ENCODE data around the gene PDE11A.

PDE11A gene

DNA sequence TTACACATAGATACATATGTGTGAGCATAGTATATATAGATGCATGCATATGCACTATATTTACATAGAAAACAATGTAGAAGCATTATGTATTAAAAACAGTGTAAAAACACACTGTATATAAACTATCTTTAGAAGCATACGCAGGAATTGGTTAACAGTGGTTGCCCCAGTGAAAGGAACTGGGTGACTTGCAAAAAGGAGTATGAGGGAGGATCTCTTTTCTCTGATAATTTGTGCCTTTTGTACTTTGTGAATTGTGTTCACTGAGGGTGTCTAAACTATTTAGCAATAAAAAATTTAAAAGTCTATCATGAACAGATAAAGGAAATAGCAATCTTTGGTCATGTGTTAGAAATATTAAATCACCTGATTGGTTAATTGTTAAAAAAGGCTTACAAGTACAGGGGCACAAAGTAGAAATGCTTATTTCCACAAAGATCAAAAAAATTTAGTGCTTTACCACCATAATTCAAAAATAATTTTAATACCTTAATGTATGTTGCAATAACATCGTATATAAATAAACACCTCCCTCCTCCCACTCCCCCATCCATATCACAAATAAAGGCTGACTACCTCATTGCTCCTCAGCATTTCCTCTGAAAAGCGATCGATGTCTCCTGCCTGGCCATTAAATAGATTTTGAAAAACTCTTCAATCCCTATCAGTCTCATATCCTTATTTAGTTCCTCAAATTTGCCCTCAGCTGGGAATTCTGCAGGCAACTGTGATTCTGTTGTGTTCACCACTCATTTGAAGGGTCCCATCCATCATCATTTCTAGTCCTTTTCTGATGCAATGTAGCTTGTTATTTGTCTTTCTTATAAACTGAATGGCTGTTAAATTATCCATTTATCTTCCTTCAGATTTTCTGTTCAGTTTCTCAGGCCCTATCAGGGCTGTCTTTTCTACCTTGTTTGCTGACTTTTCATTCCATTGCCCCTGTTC is 422.7 kb downstream of the PDE11A start:
- TF ChIP-seq TAF1 (IDR thresholded peaks at IDR 0.05; ENCODE audit: borderline replicate concordance, insufficient read depth, low read length) (no peak), SIN3A (IDR thresholded peaks at IDR 0.05; ENCODE audit: borderline replicate concordance, insufficient read depth, low read length) (no peak), FOXP2 (optimal IDR thresholded peaks at IDR 0.05; ENCODE audit: borderline replicate concordance, extremely low read depth, extremely low read length, insufficient read depth) (no peak), POLR2AphosphoS5 (IDR thresholded peaks at IDR 0.05; ENCODE audit: low read depth, low read length) (no peak)
- TF ChIP-seq, protein P1, sequence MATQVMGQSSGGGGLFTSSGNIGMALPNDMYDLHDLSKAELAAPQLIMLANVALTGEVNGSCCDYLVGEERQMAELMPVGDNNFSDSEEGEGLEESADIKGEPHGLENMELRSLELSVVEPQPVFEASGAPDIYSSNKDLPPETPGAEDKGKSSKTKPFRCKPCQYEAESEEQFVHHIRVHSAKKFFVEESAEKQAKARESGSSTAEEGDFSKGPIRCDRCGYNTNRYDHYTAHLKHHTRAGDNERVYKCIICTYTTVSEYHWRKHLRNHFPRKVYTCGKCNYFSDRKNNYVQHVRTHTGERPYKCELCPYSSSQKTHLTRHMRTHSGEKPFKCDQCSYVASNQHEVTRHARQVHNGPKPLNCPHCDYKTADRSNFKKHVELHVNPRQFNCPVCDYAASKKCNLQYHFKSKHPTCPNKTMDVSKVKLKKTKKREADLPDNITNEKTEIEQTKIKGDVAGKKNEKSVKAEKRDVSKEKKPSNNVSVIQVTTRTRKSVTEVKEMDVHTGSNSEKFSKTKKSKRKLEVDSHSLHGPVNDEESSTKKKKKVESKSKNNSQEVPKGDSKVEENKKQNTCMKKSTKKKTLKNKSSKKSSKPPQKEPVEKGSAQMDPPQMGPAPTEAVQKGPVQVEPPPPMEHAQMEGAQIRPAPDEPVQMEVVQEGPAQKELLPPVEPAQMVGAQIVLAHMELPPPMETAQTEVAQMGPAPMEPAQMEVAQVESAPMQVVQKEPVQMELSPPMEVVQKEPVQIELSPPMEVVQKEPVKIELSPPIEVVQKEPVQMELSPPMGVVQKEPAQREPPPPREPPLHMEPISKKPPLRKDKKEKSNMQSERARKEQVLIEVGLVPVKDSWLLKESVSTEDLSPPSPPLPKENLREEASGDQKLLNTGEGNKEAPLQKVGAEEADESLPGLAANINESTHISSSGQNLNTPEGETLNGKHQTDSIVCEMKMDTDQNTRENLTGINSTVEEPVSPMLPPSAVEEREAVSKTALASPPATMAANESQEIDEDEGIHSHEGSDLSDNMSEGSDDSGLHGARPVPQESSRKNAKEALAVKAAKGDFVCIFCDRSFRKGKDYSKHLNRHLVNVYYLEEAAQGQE (IDR thresholded peaks at IDR 0.05; ENCODE audit: insufficient read depth in 1 of 2, low read depth in 2 of 2, low read length in 2 of 2): no peak

GRCh38 chr2:177646791-177647190 is 425.8 kb downstream of the PDE11A start:
- TF ChIP-seq FOXP2 (optimal IDR thresholded peaks at IDR 0.05; ENCODE audit: borderline replicate concordance, extremely low read depth, extremely low read length, insufficient read depth): no peak
- TF ChIP-seq POLR2AphosphoS5 (IDR thresholded peaks at IDR 0.05; ENCODE audit: low read depth, low read length): no peak
- TF ChIP-seq TAF1 (IDR thresholded peaks at IDR 0.05; ENCODE audit: borderline replicate concordance, insufficient read depth, low read length): no peak
- TF ChIP-seq SIN3A (IDR thresholded peaks at IDR 0.05; ENCODE audit: borderline replicate concordance, insufficient read depth, low read length): no peak
- TF ChIP-seq, protein P1 (IDR thresholded peaks at IDR 0.05; ENCODE audit: insufficient read depth in 1 of 2, low read depth in 2 of 2, low read length in 2 of 2): no peak

- TF ChIP-seq FOXP2 (optimal IDR thresholded peaks at IDR 0.05; ENCODE audit: borderline replicate concordance, extremely low read depth, extremely low read length, insufficient read depth) (no peak), POLR2AphosphoS5 (IDR thresholded peaks at IDR 0.05; ENCODE audit: low read depth, low read length) (no peak), SIN3A (IDR thresholded peaks at IDR 0.05; ENCODE audit: borderline replicate concordance, insufficient read depth, low read length) (no peak), TAF1 (IDR thresholded peaks at IDR 0.05; ENCODE audit: borderline replicate concordance, insufficient read depth, low read length) (no peak)
- TF ChIP-seq, protein P1 (IDR thresholded peaks at IDR 0.05; ENCODE audit: insufficient read depth in 1 of 2, low read depth in 2 of 2, low read length in 2 of 2): no peak
Measured at GRCh38 chr2:177646241-177646640, 426.3 kb downstream of the PDE11A start.

GRCh38 chr2:177641331-177641730 is 431.2 kb downstream of the PDE11A start:
- TF ChIP-seq SIN3A (IDR thresholded peaks at IDR 0.05; ENCODE audit: borderline replicate concordance, insufficient read depth, low read length): no peak
- no peak for TF ChIP-seq POLR2AphosphoS5 (IDR thresholded peaks at IDR 0.05; ENCODE audit: low read depth, low read length)
- TF ChIP-seq FOXP2 (optimal IDR thresholded peaks at IDR 0.05; ENCODE audit: borderline replicate concordance, extremely low read depth, extremely low read length, insufficient read depth): no peak
- TF ChIP-seq, protein P1 (IDR thresholded peaks at IDR 0.05; ENCODE audit: insufficient read depth in 1 of 2, low read depth in 2 of 2, low read length in 2 of 2): no peak
- no peak for TF ChIP-seq TAF1 (IDR thresholded peaks at IDR 0.05; ENCODE audit: borderline replicate concordance, insufficient read depth, low read length)
